HEK293 (cell line): ENCODE measurements around the gene MRC2.
A peak's percentile ranks its signal among the peaks of the same experiment; 100 is the strongest.

Source experiments
- CTCF ChIA-PET: fragments of 350-600 bp; formaldehyde crosslinking; extraction: SDS; loops from one replicate; lab custom pipeline; 2021; ENCODE audit warnings: antibody characterized with exemption; lab: Yijun Ruan, JAX
- POLR2A ChIA-PET: fragments of 300-600 bp; formaldehyde crosslinking; extraction: SDS; loops from one replicate; lab custom pipeline; 2020; ENCODE audit warnings: antibody characterized with exemption, inconsistent platforms; lab: Yijun Ruan, JAX
- H3K27ac ChIP-seq: fragments of 200-500 bp; sonication (Bioruptor generic); 2 replicates; pipeline ENCODE4 v1.5.1; 2014; ENCODE audit warnings: low read depth, low read length, control low read depth, inconsistent platforms; ENCODE audit errors: extremely low read depth
- H3K36me3 ChIP-seq, 2 experiments: fragments of 200-500 bp in 1 of 2; sonication (Bioruptor generic) in 1 of 2; 1 replicate in 1 of 2; 2 replicates in 1 of 2; pipeline ENCODE4 v1.5.1; 2014 to 2017; ENCODE audit warnings: inconsistent platforms in 2 of 2, low read length in 2 of 2; ENCODE audit not compliant: control insufficient read depth in 2 of 2, insufficient read depth in 1 of 2
- H3K4me1 ChIP-seq: fragments of 200-500 bp; sonication (Bioruptor generic); 2 replicates; pipeline ENCODE4 v1.5.1; 2014; ENCODE audit warnings: mild to moderate bottlenecking, low read length, inconsistent platforms; ENCODE audit not compliant: control insufficient read depth, insufficient read depth
- H3K4me3 ChIP-seq: 2 replicates; pipeline ENCODE4 v1.5.1; 2011; ENCODE audit warnings: low read depth, mild to moderate bottlenecking, control low read depth, low read length, moderate library complexity
- H3K9me3 ChIP-seq: fragments of 200-500 bp; sonication (Bioruptor generic); 2 replicates; pipeline ENCODE4 v1.5.1; 2014; ENCODE audit warnings: low read depth, low read length, inconsistent platforms; ENCODE audit not compliant: control insufficient read depth, insufficient read depth
- EGR2 ChIP-seq: fragments of 450-650 bp; formaldehyde crosslinking; IDR thresholded peaks from 2 replicates; pipeline ENCODE4 v1.5.1; 2016; ENCODE audit warnings: low read depth, missing biosample characterization, missing genetic modification characterization
- FEZF1 ChIP-seq: fragments of 450-650 bp; formaldehyde crosslinking; IDR thresholded peaks from 2 replicates; pipeline ENCODE4 v1.5.1; 2016; ENCODE audit warnings: missing biosample characterization, missing genetic modification characterization
- GLI2 ChIP-seq: fragments of 450-650 bp; formaldehyde crosslinking; IDR thresholded peaks from 2 replicates; pipeline ENCODE4; 2017; ENCODE audit warnings: missing biosample characterization, missing genetic modification characterization, low read depth, borderline replicate concordance
- PRDM1 ChIP-seq: fragments of 450-650 bp; formaldehyde crosslinking; IDR thresholded peaks from 2 replicates; pipeline ENCODE4; 2016; ENCODE audit warnings: missing biosample characterization, missing genetic modification characterization
- SCRT1 ChIP-seq: fragments of 450-650 bp; formaldehyde crosslinking; IDR thresholded peaks from 2 replicates; pipeline ENCODE4 v1.5.1; 2016; ENCODE audit warnings: missing biosample characterization, missing genetic modification characterization, borderline replicate concordance
- SETDB1 ChIP-seq: IDR thresholded peaks from one replicate; pipeline ENCODE4 v1.6.1; 2017; ENCODE audit warnings: mild to moderate bottlenecking, low read length, moderate library complexity, mixed read lengths; ENCODE audit not compliant: insufficient read length
- ZBTB17 ChIP-seq: fragments of 450-650 bp; formaldehyde crosslinking; IDR thresholded peaks from 2 replicates; pipeline ENCODE4 v1.5.1; 2016; ENCODE audit warnings: missing biosample characterization, missing genetic modification characterization
- ZNF341 ChIP-seq: fragments of 450-650 bp; formaldehyde crosslinking; IDR thresholded peaks from 2 replicates; pipeline ENCODE4; 2016; ENCODE audit warnings: low read depth, missing biosample characterization, missing genetic modification characterization
- ZNF560 ChIP-seq: fragments of 450-650 bp; formaldehyde crosslinking; IDR thresholded peaks from 2 replicates; pipeline ENCODE4 v1.5.1; 2017; ENCODE audit warnings: missing biosample characterization, missing genetic modification characterization, borderline replicate concordance
- ZNF658 ChIP-seq: fragments of 450-650 bp; formaldehyde crosslinking; IDR thresholded peaks from 2 replicates; pipeline ENCODE4; 2016; ENCODE audit warnings: missing biosample characterization, missing genetic modification characterization
- ZSCAN30 ChIP-seq: fragments of 450-650 bp; IDR thresholded peaks from 2 replicates; pipeline ENCODE4 v1.5.1; 2018; ENCODE audit warnings: missing biosample characterization, mild to moderate bottlenecking, missing genetic modification characterization, moderate library complexity
- TF ChIP-seq, protein P1 (sequence below): fragments of 450-650 bp; formaldehyde crosslinking; conservative IDR thresholded peaks from 2 replicates; pipeline ENCODE4 v1.5.1; 2016; ENCODE audit warnings: low read depth, missing biosample characterization, missing genetic modification characterization
- TF ChIP-seq, protein P2 (sequence below): fragments of 450-650 bp; formaldehyde crosslinking; IDR thresholded peaks from 2 replicates; pipeline ENCODE4 v1.5.1; 2016; ENCODE audit warnings: missing biosample characterization, missing genetic modification characterization
- TF ChIP-seq, protein P3 (sequence below): fragments of 450-650 bp; formaldehyde crosslinking; IDR thresholded peaks from 2 replicates; pipeline ENCODE4 v1.5.1; 2016; ENCODE audit warnings: missing biosample characterization, missing genetic modification characterization
- TF ChIP-seq, protein P4 (sequence below): fragments of 450-650 bp; formaldehyde crosslinking; IDR thresholded peaks from 2 replicates; pipeline ENCODE4 v1.5.1; 2017; ENCODE audit warnings: missing biosample characterization, missing genetic modification characterization
- TF ChIP-seq, protein P5 (sequence below): fragments of 450-650 bp; IDR thresholded peaks from 2 replicates; pipeline ENCODE4 v1.5.1; 2018; ENCODE audit warnings: missing biosample characterization, mild to moderate bottlenecking, missing genetic modification characterization

The MRC2 gene

DNA sequence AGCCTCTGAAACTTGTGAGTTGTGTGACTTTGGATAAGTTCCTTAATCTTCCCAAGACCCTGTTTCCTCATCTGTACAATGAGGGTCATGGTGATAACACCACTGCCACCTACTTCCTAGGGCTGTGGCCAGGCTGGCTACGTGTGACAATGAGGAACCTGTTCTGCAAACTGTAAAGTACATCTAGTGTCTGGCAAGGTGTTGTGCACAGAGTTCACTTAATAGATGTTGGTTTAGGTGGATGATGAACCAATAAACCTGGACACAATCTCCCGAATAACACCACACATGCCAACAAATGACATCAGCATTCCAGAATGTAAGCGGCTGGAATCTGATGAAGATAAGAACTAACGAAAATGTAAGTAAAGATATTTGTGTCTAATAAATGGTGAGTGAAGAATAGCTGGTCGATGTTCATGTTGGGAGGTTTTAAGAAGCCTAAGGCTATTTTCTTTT, 98.3 kb downstream of the MRC2 start (continued):
- TF ChIP-seq, protein P1, sequence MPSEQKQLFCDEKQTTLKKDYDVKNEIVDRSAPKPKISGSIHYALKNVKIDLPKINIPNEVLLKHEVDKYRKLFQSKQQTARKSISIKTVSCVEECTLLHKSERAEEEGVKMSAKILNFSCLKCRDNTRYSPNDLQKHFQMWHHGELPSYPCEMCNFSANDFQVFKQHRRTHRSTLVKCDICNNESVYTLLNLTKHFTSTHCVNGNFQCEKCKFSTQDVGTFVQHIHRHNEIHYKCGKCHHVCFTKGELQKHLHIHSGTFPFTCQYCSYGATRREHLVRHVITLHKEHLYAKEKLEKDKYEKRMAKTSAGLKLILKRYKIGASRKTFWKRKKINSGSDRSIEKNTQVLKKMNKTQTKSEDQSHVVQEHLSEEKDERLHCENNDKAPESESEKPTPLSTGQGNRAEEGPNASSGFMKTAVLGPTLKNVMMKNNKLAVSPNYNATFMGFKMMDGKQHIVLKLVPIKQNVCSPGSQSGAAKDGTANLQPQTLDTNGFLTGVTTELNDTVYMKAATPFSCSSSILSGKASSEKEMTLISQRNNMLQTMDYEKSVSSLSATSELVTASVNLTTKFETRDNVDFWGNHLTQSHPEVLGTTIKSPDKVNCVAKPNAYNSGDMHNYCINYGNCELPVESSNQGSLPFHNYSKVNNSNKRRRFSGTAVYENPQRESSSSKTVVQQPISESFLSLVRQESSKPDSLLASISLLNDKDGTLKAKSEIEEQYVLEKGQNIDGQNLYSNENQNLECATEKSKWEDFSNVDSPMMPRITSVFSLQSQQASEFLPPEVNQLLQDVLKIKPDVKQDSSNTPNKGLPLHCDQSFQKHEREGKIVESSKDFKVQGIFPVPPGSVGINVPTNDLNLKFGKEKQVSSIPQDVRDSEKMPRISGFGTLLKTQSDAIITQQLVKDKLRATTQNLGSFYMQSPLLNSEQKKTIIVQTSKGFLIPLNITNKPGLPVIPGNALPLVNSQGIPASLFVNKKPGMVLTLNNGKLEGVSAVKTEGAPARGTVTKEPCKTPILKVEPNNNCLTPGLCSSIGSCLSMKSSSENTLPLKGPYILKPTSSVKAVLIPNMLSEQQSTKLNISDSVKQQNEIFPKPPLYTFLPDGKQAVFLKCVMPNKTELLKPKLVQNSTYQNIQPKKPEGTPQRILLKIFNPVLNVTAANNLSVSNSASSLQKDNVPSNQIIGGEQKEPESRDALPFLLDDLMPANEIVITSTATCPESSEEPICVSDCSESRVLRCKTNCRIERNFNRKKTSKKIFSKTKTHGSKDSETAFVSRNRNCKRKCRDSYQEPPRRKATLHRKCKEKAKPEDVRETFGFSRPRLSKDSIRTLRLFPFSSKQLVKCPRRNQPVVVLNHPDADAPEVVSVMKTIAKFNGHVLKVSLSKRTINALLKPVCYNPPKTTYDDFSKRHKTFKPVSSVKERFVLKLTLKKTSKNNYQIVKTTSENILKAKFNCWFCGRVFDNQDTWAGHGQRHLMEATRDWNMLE (tag by site-specific recombination): no peak

DNA sequence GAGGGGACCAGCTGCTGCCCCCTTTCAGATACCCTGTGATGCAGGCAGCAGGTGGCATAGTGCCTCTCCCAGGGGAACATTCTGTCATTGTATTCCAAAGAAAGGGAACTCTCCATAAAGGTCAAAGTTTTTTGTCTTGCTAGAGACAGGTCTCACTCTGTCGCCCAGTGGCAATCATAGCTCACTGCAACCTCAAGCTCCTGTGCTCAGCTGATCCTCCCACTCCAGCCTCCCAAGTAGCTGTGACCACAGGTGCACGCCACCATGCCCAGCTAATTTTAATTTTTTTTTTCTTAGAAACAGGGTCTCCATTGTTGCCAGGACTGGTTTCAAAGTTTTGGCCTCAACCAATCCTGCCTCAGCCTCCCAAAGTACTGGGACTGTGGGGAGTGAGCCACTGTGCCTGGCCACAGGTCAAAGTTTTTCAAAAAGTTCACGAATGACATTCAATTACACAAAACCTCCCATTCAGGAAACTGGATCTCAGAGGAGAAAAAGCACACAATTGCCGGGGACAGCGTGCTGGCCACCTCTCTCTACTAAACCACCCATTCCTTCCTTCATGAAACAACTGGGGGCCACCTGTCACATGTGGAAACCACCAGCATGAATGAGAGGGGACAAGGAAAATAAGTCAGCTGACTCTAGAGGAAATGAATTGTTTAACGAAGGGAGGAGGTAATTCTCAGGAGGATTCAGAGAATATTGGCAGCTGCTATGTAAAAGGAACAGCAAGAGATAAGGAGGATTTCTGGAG, 100.6 kb downstream of the MRC2 start:
- TF ChIP-seq, protein P2, sequence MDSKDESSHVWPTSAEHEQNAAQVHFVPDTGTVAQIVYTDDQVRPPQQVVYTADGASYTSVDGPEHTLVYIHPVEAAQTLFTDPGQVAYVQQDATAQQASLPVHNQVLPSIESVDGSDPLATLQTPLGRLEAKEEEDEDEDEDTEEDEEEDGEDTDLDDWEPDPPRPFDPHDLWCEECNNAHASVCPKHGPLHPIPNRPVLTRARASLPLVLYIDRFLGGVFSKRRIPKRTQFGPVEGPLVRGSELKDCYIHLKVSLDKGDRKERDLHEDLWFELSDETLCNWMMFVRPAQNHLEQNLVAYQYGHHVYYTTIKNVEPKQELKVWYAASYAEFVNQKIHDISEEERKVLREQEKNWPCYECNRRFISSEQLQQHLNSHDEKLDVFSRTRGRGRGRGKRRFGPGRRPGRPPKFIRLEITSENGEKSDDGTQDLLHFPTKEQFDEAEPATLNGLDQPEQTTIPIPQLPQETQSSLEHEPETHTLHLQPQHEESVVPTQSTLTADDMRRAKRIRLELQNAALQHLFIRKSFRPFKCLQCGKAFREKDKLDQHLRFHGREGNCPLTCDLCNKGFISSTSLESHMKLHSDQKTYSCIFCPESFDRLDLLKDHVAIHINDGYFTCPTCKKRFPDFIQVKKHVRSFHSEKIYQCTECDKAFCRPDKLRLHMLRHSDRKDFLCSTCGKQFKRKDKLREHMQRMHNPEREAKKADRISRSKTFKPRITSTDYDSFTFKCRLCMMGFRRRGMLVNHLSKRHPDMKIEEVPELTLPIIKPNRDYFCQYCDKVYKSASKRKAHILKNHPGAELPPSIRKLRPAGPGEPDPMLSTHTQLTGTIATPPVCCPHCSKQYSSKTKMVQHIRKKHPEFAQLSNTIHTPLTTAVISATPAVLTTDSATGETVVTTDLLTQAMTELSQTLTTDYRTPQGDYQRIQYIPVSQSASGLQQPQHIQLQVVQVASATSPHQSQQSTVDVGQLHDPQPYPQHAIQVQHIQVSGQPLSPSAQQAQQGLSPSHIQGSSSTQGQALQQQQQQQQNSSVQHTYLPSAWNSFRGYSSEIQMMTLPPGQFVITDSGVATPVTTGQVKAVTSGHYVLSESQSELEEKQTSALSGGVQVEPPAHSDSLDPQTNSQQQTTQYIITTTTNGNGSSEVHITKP (tag by site-specific recombination): peak; percentile 43; the same call in 1 of the 2 replicates
- TF ChIP-seq, protein P3, sequence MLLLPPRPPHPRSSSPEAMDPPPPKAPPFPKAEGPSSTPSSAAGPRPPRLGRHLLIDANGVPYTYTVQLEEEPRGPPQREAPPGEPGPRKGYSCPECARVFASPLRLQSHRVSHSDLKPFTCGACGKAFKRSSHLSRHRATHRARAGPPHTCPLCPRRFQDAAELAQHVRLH (tag by site-specific recombination): 0 out of 2 replicates have a peak, but pooled peaks have one; percentile 37
- TF ChIP-seq ZNF658 (tag by site-specific recombination) (no peak), SETDB1 (peak; percentile 47), EGR2 (tag by site-specific recombination) (0 out of 2 replicates have a peak, but pooled peaks have one; percentile 22)
- ChIA-PET POLR2A (interaction anchor here (1.2 kb wide), 1 partner anchor 12 kb away, joined by 3 read pairs; no protein-coding TSS in a partner anchor), CTCF (interaction anchor here (0.5 to 0.9 kb wide), 7 partner anchors 12 to 1089 kb away, joined by 3 to 4 read pairs (median 3); no protein-coding TSS in a partner anchor)

DNA sequence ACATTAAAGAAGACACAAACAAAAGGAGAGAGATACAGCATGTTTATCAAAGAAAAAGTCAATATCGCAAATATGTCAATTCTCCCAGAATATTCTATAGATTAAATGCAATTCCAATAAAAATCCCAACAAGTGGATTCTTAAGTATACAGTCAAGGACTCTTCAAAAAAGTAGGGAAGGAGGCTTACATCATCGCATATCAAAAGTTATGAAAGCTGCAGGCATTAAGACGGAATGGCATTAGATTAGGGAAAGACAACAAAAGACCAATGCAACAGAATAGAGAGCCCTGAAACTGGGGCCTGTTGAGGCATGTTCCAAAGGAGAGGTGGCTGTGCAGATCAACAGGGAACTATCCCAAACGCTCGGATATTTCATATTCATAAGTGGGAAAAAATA, 104.7 kb downstream of the MRC2 start:
- Histone ChIP-seq H3K9me3 (no peaks in the 10 kb centered on the region), H3K36me3 (no peaks in the 10 kb centered on the region), H3K27ac (no peak overlapping the region), H3K4me1 (peaks cover 11% of the 10 kb centered on the region), H3K4me3 (no peak overlapping the region)
- CTCF ChIA-PET: interaction anchor here (0.5 to 1.3 kb wide), 2 partner anchors 13 to 70 kb away, joined by 3 to 4 read pairs; no protein-coding TSS in a partner anchor
- POLR2A ChIA-PET: no interaction called here
- TF ChIP-seq PRDM1 (tag by site-specific recombination) (peak; percentile 59), ZNF560 (tag by site-specific recombination) (no peak), ZNF341 (peak; percentile 42), GLI2 (no peak), ZSCAN30 (tag by site-specific recombination) (no peak), ZBTB17 (peak; percentile 32; the same call in 1 of the 2 replicates), FEZF1 (tag by site-specific recombination) (peak; percentile 48; the same call in 1 of the 2 replicates), SCRT1 (tag by site-specific recombination) (peak; percentile 55; the same call in 1 of the 2 replicates)
- TF ChIP-seq, protein P4, sequence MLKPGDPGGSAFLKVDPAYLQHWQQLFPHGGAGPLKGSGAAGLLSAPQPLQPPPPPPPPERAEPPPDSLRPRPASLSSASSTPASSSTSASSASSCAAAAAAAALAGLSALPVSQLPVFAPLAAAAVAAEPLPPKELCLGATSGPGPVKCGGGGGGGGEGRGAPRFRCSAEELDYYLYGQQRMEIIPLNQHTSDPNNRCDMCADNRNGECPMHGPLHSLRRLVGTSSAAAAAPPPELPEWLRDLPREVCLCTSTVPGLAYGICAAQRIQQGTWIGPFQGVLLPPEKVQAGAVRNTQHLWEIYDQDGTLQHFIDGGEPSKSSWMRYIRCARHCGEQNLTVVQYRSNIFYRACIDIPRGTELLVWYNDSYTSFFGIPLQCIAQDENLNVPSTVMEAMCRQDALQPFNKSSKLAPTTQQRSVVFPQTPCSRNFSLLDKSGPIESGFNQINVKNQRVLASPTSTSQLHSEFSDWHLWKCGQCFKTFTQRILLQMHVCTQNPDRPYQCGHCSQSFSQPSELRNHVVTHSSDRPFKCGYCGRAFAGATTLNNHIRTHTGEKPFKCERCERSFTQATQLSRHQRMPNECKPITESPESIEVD (tag by site-specific recombination): peak; percentile 88
- TF ChIP-seq, protein P5, sequence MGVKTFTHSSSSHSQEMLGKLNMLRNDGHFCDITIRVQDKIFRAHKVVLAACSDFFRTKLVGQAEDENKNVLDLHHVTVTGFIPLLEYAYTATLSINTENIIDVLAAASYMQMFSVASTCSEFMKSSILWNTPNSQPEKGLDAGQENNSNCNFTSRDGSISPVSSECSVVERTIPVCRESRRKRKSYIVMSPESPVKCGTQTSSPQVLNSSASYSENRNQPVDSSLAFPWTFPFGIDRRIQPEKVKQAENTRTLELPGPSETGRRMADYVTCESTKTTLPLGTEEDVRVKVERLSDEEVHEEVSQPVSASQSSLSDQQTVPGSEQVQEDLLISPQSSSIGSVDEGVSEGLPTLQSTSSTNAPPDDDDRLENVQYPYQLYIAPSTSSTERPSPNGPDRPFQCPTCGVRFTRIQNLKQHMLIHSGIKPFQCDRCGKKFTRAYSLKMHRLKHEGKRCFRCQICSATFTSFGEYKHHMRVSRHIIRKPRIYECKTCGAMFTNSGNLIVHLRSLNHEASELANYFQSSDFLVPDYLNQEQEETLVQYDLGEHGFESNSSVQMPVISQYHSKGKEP: peak; percentile 88

More for the DNA sequence above, 100.6 kb downstream of the MRC2 start:
- H3K4me3 ChIP-seq: no peak overlapping the region
- no peaks in the 10 kb centered on the region for H3K36me3 ChIP-seq
- H3K27ac ChIP-seq: no peak overlapping the region
- H3K9me3 ChIP-seq: no peaks in the 10 kb centered on the region
- H3K4me1 ChIP-seq: peaks cover 7% of the 10 kb centered on the region
